HepG2 (cell line): ENCODE measurements around the gene MSRB2.

Source experiments
- EED ChIP-seq: sonication (generic); formaldehyde crosslinking; IDR thresholded peaks from 2 replicates; pipeline ENCODE4 v1.5.0; 2020; ENCODE audit warnings: mild to moderate bottlenecking, missing genetic modification reagents
- NBN ChIP-seq: fragments of 450-650 bp; conservative IDR thresholded peaks from 2 replicates; pipeline ENCODE4 v1.6.1; 2017
- PLRG1 ChIP-seq: fragments of 450-650 bp; conservative IDR thresholded peaks from 2 replicates; pipeline ENCODE4 v1.6.1; 2016
- ZNF274 ChIP-seq: sonication (generic); formaldehyde crosslinking; IDR thresholded peaks from 2 replicates; pipeline ENCODE4 v1.5.1; 2020; ENCODE audit warnings: mild to moderate bottlenecking, missing genetic modification reagents
- ZNF670 ChIP-seq: sonication (generic); formaldehyde crosslinking; IDR thresholded peaks from 2 replicates; pipeline ENCODE4 v1.8.0; 2022; ENCODE audit warnings: mild to moderate bottlenecking, missing genetic modification reagents, borderline replicate concordance
- ZNF761 ChIP-seq: sonication (generic); formaldehyde crosslinking; conservative IDR thresholded peaks from 2 replicates; pipeline ENCODE4 v1.4.0; 2020; ENCODE audit warnings: mild to moderate bottlenecking, missing genetic modification reagents
- ZSCAN20 ChIP-seq: sonication (generic); formaldehyde crosslinking; IDR thresholded peaks from 2 replicates; pipeline ENCODE4 v1.4.0; 2020; ENCODE audit warnings: missing genetic modification reagents, mild to moderate bottlenecking, borderline replicate concordance
- TF ChIP-seq, protein P1 (sequence below): sonication (generic); formaldehyde crosslinking; IDR thresholded peaks from 2 replicates; pipeline ENCODE4 v1.4.0; 2020; ENCODE audit warnings: missing genetic modification reagents
- TF ChIP-seq, protein P2 (sequence below): sonication (generic); formaldehyde crosslinking; IDR thresholded peaks from 2 replicates; pipeline ENCODE4 v1.4.0; 2020; ENCODE audit warnings: mild to moderate bottlenecking, missing genetic modification reagents

DNA sequence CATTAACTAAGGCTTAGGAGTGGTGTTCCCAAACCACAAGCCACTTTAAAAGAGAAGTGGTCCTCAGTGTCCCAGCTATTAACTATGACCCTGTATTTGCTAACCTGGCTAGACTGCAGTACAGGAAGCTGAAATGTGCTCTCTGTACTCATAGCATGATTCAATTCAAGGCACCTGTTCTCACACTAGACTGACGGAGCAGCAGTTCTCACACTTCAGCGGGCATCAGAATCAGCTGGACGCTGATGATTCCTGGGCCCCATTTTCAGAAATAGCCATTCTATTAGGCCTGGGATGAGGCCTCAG, 24.5 kb upstream of the MSRB2 start:
- TF ChIP-seq ZSCAN20 (CRISPR knock-in tag), result no peak
- TF ChIP-seq EED (CRISPR knock-in tag), result no peak
- TF ChIP-seq, protein P1, sequence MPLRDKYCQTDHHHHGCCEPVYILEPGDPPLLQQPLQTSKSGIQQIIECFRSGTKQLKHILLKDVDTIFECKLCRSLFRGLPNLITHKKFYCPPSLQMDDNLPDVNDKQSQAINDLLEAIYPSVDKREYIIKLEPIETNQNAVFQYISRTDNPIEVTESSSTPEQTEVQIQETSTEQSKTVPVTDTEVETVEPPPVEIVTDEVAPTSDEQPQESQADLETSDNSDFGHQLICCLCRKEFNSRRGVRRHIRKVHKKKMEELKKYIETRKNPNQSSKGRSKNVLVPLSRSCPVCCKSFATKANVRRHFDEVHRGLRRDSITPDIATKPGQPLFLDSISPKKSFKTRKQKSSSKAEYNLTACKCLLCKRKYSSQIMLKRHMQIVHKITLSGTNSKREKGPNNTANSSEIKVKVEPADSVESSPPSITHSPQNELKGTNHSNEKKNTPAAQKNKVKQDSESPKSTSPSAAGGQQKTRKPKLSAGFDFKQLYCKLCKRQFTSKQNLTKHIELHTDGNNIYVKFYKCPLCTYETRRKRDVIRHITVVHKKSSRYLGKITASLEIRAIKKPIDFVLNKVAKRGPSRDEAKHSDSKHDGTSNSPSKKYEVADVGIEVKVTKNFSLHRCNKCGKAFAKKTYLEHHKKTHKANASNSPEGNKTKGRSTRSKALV (CRISPR knock-in tag), result no peak
- TF ChIP-seq ZNF670 (CRISPR knock-in tag), result no peak
- TF ChIP-seq ZNF761 (CRISPR knock-in tag), result no peak
- TF ChIP-seq NBN, result no peak
- TF ChIP-seq, protein P2, sequence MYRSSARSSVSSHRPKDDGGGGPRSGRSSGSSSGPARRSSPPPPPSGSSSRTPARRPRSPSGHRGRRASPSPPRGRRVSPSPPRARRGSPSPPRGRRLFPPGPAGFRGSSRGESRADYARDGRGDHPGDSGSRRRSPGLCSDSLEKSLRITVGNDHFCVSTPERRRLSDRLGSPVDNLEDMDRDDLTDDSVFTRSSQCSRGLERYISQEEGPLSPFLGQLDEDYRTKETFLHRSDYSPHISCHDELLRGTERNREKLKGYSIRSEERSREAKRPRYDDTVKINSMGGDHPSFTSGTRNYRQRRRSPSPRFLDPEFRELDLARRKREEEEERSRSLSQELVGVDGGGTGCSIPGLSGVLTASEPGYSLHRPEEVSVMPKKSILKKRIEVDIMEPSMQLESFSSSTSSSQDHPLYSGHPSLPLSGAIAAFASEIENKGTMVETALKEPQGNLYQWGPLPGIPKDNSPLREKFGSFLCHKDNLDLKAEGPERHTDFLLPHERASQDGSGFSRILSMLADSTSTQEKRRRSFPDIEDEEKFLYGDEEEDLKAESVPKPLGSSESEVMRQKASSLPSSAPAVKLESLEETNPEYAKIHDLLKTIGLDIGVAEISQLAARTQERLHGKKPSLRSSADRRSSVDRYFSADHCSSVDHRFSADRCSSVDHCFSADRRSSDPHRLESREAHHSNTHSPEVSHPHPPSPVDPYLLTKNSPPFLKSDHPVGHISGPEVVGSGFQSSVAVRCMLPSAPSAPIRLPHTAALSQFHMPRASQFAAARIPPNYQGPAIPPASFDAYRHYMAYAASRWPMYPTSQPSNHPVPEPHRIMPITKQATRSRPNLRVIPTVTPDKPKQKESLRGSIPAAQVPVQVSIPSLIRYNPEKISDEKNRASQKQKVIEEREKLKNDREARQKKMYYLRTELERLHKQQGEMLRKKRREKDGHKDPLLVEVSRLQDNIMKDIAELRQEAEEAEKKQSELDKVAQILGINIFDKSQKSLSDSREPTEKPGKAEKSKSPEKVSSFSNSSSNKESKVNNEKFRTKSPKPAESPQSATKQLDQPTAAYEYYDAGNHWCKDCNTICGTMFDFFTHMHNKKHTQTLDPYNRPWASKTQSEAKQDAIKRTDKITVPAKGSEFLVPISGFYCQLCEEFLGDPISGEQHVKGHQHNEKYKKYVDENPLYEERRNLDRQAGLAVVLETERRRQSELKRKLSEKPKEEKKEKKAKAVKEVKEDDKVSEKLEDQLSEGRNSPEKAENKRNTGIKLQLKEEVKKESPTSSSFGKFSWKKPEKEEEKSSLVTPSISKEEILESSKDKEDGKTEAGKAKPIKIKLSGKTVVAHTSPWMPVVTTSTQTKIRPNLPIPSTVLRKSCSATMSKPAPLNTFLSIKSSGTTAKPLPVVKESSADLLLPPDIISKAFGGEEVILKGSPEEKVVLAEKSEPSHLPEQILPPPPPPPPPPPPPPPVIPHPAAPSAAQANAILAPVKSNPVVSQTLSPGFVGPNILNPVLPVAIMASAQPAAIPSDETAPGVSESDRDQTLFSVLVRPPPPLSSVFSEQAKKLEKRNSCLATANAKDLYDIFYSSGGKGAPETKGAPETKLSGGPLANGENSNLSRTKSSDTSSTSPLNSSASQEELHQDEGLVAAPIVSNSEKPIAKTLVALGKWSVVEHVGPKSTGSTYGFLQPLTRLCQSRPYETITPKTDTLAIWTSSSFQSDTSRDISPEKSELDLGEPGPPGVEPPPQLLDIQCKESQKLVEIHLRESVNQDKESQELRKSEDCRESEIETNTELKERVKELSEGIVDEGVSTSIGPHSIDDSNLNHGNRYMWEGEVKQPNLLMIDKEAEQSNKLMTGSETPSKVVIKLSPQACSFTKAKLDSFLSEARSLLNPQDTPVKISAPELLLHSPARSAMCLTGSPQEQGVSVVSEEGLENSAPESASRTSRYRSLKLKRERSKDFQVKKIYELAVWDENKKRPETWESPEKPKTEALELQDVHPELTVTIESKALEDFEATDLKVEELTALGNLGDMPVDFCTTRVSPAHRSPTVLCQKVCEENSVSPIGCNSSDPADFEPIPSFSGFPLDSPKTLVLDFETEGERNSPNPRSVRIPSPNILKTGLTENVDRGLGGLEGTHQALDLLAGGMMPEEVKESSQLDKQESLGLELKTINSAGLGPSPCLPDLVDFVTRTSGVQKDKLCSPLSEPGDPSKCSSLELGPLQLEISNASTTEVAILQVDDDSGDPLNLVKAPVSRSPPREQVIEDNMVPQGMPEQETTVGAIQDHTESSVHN (CRISPR knock-in tag), result no peak
- no peak for TF ChIP-seq ZNF274 (CRISPR knock-in tag)
- no peak for TF ChIP-seq PLRG1
